ENCODE measurements around the gene STRBP. TPM values are rescaled to one million over a fixed set of nuclear protein-coding genes. Genes with fewer than 3 reads are reported as not detected.

STRBP gene
- total RNA-seq, 1 donor from 2014 or later: 11.7 TPM

GRCh38 chr9:123150708-123151503 lies 117.5 kb downstream of the STRBP start:
- TF ChIP-seq, protein P1, sequence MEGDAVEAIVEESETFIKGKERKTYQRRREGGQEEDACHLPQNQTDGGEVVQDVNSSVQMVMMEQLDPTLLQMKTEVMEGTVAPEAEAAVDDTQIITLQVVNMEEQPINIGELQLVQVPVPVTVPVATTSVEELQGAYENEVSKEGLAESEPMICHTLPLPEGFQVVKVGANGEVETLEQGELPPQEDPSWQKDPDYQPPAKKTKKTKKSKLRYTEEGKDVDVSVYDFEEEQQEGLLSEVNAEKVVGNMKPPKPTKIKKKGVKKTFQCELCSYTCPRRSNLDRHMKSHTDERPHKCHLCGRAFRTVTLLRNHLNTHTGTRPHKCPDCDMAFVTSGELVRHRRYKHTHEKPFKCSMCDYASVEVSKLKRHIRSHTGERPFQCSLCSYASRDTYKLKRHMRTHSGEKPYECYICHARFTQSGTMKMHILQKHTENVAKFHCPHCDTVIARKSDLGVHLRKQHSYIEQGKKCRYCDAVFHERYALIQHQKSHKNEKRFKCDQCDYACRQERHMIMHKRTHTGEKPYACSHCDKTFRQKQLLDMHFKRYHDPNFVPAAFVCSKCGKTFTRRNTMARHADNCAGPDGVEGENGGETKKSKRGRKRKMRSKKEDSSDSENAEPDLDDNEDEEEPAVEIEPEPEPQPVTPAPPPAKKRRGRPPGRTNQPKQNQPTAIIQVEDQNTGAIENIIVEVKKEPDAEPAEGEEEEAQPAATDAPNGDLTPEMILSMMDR (IDR thresholded peaks at IDR 0.05): no peak

GRCh38 chr9:123149067-123149466 lies 119.3 kb downstream of the STRBP start:
- Mint-ChIP-seq H3K9me3 (ENCODE audit: low read depth) (peaks cover 6% of the 10 kb centered on the region), H3K27ac (ENCODE audit: unreplicated experiment) (no peak overlapping the region), H3K36me3 (ENCODE audit: low read depth) (peaks cover 5% of the 10 kb centered on the region), H3K4me3 (ENCODE audit: unreplicated experiment) (no peak overlapping the region), H3K4me1 (ENCODE audit: low read depth) (no peaks in the 10 kb centered on the region), H3K27me3 (ENCODE audit: low read depth) (no peaks in the 10 kb centered on the region)
- DNase-seq (ENCODE audit: low spot score): no peak
- TF ChIP-seq, protein P1 (IDR thresholded peaks at IDR 0.05): no peak

More at GRCh38 chr9:123150708-123151503, 117.5 kb downstream of the STRBP start:
- Mint-ChIP-seq H3K27me3 (ENCODE audit: low read depth) (no peaks in the 10 kb centered on the region), H3K27ac (ENCODE audit: unreplicated experiment) (no peak overlapping the region), H3K36me3 (ENCODE audit: low read depth) (peaks cover 4% of the 10 kb centered on the region), H3K9me3 (ENCODE audit: low read depth) (peaks cover 6% of the 10 kb centered on the region), H3K4me1 (ENCODE audit: low read depth) (no peaks in the 10 kb centered on the region), H3K4me3 (ENCODE audit: unreplicated experiment) (no peak overlapping the region)
- DNase-seq (ENCODE audit: low spot score): no peak

- Mint-ChIP-seq H3K9me3 (ENCODE audit: low read depth) (no peaks in the 10 kb centered on the region), H3K27me3 (ENCODE audit: low read depth) (no peaks in the 10 kb centered on the region), H3K27ac (ENCODE audit: unreplicated experiment) (no peak overlapping the region), H3K4me3 (ENCODE audit: unreplicated experiment) (no peak overlapping the region), H3K36me3 (ENCODE audit: low read depth) (peaks cover 2% of the 10 kb centered on the region), H3K4me1 (ENCODE audit: low read depth) (peaks cover 8% of the 10 kb centered on the region)
- TF ChIP-seq, protein P1 (IDR thresholded peaks at IDR 0.05): no peak
- no peak for DNase-seq (ENCODE audit: low spot score)
Observed at GRCh38 chr9:123138163-123138562, 130.2 kb downstream of the STRBP start.

DNA sequence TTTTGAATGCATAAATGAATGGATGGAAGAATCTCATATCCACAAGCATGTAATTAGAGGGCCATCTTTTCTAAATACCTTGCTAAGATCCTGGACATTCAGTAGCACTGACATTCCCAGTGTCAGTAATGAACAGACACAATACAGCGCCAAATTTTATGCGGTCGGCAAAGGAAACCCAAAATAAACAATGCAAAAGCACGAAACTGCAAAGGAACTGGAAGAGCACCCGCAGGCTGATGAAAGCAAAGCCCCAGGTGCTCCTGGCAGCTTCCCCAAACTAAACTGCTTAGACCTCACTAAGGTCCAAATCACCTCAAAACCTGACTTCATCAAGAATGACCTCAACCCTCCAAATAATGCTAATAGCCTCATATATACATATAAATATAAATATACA lies 133.0 kb downstream of the STRBP start:
- Mint-ChIP-seq H3K27me3 (ENCODE audit: low read depth) (no peaks in the 10 kb centered on the region), H3K4me1 (ENCODE audit: low read depth) (no peaks in the 10 kb centered on the region), H3K9me3 (ENCODE audit: low read depth) (no peaks in the 10 kb centered on the region), H3K4me3 (ENCODE audit: unreplicated experiment) (no peak overlapping the region), H3K36me3 (ENCODE audit: low read depth) (peaks cover 2% of the 10 kb centered on the region), H3K27ac (ENCODE audit: unreplicated experiment) (no peak overlapping the region)
- TF ChIP-seq, protein P1 (IDR thresholded peaks at IDR 0.05): no peak
- DNase-seq (ENCODE audit: low spot score): no peak

DNA sequence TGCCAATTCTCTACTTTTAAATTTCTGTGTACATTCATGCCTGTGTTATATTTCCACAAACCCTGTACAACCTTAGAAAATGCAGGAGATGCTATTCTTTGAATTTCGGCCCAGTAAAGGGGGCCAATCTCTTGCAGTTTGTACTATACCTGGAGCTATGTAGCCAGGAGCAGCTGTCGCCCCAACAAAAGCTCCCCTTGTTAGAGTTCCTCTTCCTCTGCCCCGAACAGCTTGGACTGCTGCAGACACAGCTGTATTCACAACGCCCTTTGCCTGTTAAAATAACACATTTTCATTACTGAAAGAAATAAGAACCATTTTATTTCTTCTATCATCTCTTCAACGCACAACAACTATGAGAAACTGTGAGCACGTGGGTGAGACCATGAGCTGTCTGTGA lies 135.7 kb downstream of the STRBP start:
- H3K9me3 Mint-ChIP-seq (ENCODE audit: low read depth): no peaks in the 10 kb centered on the region
- no peak overlapping the region for H3K27ac Mint-ChIP-seq (ENCODE audit: unreplicated experiment)
- no peak for DNase-seq (ENCODE audit: low spot score)
- H3K4me1 Mint-ChIP-seq (ENCODE audit: low read depth): peaks cover 4% of the 10 kb centered on the region
- peaks cover 3% of the 10 kb centered on the region for H3K36me3 Mint-ChIP-seq (ENCODE audit: low read depth)
- no peaks in the 10 kb centered on the region for H3K27me3 Mint-ChIP-seq (ENCODE audit: low read depth)
- TF ChIP-seq, protein P1 (IDR thresholded peaks at IDR 0.05): no peak
- H3K4me3 Mint-ChIP-seq (ENCODE audit: unreplicated experiment): no peak overlapping the region
